M059J (cell line): Measurements from ENCODE around the gene ZNF45. TPM values are rescaled to one million over a fixed set of nuclear protein-coding genes. Genes with fewer than 3 reads are reported as not detected.
A peak's percentile ranks its signal among the peaks of the same experiment; 100 is the strongest.
"Not testable (repeated sequence)": the region's sequence is repeated elsewhere in the genome, so short reads cannot be mapped to it uniquely, and the experiment has no call there.

Source experiments
- DNase-seq: peaks from one replicate; pipeline ENCODE4 v3.0.0-alpha.2; 2012; ENCODE audit warnings: low read depth
- total RNA-seq: library from RNA; depleted of rRNA; stranded (reverse); fragments of >200 nt; shearing (Covaris generic); gene quantifications from 2 replicates; pipeline ENCODE4 v1.2.3, GENCODE V29; 2014; rRNA removed

ZNF45 gene
- total RNA-seq, result 11.2 and 18.8 TPM in 2 replicates

DNA sequence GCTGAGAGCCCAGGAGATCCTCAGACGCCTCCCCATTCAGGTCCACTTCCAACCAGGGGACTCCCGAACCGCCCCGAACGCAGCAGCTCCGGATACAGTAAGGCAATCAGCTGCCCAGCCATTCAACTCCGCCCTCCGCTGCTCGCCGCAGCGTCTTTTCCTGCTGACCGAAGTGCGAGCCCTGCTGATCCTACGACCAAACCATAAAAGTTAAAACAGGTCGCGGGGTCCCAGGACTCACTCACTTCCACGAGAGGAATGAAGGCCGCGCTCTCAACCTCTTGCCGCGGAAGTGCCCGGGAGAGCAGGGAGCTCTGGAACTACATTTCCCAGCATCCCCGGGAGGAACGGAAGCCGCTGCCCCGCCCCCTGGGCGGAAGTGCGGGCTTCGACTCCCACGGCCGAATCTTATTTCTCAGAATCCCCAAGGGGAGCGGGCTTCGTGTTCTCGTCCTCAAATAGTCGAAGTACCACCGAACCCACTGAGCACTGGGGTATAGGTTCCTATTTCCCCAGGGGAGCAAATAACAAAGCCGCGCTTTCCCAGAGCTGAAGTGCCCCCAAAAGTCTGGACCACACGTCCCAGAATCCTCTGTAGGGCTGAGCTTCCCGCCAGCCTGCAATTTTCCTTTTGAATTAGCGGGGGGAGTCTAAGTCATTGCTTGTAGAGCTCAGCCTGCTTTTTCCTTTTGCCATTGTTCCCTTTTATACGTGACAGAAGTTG, at the start of gene ZNF45:
Gene ZNF45, minus strand, starts transcription at position 298 of the 724 bp plus-strand sequence. CDS start 13,097 bp downstream, outside the sequence.
- peak; percentile 92 for DNase-seq

DNA sequence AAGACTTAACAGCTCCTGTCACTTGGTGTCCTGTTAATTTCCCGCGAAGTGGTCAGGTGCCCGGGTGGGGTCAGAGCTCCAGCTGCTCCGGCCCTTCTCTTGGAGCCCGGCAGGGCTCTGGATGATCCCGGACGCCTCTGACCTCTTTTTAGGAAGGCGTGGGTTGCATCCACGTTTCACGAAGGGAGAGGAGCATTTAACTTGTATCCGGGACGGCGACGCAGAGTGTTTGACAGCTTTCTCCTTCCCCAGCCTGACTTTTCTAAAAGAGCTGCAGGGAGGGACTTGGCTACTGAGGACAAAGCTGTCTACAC, 49.6 kb upstream of the ZNF45 start:
- DNase-seq, result no peak

- peak; percentile 99 for DNase-seq
Measured at GRCh38 chr19:43983912-43984686, 49.0 kb upstream of the ZNF45 start, which contains the start of gene ZNF155. ZNF155 (plus strand) TSS chr19:43984188; CDS start chr19:43988544, 4,356 bp downstream.

GRCh38 chr19:43983544-43983911, 48.4 kb upstream of the ZNF45 start:
- no peak for DNase-seq

- DNase-seq, result no peak
Measured at GRCh38 chr19:43976732-43977131, 41.6 kb upstream of the ZNF45 start.

DNA sequence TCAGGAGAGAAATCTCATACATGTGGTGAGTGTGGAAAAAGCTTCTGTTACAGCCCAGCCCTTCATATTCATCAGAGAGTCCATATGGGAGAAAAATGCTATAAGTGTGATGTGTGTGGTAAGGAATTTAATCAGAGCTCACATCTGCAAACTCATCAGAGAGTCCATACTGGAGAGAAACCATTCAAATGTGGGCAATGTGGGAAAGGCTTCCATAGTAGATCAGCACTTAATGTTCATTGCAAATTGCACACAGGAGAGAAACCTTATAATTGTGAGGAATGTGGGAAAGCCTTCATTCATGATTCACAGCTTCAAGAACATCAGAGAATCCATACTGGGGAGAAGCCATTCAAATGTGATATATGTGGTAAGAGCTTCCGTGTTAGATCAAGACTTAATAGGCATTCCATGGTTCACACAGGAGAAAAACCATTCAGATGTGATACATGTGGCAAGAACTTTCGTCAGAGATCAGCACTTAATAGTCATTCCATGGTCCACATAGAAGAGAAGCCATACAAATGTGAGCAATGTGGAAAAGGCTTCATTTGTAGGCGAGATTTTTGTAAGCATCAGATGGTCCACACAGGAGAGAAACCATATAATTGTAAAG, 31.1 kb upstream of the ZNF45 start:
- peak; percentile 10 for DNase-seq

DNA sequence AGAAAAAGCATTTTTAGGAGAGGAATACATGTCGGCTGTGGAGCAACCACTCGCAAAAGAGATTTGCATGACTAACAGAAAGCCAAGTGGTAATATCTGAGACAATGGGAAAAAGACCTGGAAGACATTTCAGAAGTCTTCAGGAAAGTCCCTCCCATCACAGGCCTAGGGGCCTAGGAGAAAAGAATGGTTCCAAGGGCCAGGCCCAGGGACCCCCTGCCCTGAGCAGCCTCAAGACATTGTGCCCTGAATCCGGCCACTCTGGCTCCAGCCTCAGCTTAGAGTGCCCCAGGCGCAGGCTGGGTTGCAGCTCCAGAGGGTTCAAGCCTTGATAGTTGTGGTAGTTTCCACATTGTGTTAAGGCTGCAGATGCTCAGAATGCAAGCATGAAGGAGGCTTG, 25.3 kb upstream of the ZNF45 start:
- DNase-seq, result no peak

DNA sequence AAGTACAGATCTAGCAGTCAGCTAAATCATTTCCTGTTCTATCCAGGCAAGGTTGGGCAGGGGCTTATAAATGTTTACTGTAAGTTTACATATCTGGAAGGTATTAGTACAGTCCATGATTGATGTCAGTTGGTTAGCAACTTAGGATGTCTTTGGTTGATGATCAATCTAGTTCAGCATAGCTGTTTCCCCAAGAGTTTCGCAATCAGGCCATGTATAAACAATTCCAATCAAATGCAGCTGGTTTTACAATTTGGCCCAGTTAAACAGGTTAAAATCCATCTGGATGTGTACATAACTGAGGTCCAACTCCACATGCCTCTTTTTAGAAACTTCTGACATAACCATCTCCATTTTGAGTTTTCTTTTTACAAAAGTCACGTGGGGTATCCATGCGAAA, 22.8 kb upstream of the ZNF45 start:
- DNase-seq, result peak; percentile 31

DNA sequence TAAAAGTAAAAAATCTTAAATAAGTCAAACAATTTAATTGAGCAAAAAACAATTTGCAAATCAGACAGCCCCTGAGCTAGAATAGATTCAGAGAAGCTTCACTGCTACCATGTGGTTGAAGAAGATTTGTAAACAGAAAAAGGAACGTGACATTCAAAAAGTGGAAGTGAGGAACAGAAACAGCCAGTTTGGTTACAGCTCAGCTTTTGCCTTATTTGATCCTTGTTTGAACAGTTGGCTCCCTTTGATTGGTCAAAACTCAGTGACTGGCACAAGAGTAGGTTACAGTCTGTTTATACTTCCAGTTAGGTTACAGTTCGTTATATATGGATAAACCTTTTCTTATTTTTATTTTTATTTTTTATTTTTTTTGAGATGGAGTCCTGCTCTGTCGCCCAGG, 21.7 kb upstream of the ZNF45 start:
- no peak for DNase-seq

- DNase-seq, result peak; percentile 98
Measured at GRCh38 chr19:43950834-43951645, 16.0 kb upstream of the ZNF45 start, which contains the start of gene ZNF221. ZNF221 (plus strand) TSS chr19:43951228; CDS start chr19:43962727, 11,499 bp downstream.

- DNase-seq, result not testable (repeated sequence)
Measured at GRCh38 chr19:43949803-43950202, 14.7 kb upstream of the ZNF45 start.

GRCh38 chr19:43947412-43947811, 12.3 kb upstream of the ZNF45 start:
- not testable (repeated sequence) for DNase-seq

GRCh38 chr19:43941209-43941608, 6.1 kb upstream of the ZNF45 start:
- no peak for DNase-seq

GRCh38 chr19:43940719-43941118, 5.6 kb upstream of the ZNF45 start:
- DNase-seq, result no peak

GRCh38 chr19:43939557-43940260, 4.6 kb upstream of the ZNF45 start:
- DNase-seq, result no peak

DNA sequence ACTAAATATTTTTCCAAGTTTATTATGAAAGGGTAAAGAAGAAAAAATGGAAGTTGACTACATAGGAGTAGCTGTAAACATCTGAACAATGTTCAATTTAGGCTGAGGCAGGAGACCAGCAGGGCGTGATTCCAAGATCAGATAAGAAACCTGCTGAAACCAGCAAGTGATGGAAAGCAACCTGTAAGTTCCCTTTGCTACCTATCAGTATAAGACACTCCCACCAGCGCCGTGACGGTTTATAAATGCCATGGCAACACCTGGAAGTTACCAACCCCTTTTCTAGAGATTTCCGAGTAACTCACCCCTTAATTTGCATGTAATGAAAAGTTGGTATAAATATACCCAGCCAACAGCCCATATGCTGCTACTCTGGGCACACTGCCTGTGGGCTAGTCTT, 1.1 kb upstream of the ZNF45 start:
- no peak for DNase-seq

- peak; percentile 24 for DNase-seq
Measured at GRCh38 chr19:43934055-43934984, 762 bp downstream of the ZNF45 start.

DNA sequence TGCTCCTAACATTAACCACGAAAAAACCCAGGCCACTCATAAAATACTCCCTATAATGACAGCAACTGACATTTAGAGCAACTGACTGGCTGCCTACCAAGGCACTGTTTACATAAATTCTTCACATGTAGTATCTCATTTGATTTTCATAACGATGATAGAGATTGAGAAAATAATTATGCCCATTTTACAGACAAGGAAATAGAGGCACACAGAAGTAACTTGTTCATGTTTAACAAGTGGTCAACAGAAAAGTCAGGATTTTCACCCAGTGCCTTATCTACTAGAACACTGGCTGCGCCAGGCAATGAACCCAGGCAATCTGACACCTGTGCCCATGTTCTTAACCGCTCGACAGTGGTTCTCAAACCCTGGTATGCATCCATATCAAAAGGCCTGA, 6.3 kb downstream of the ZNF45 start:
- DNase-seq, result no peak

DNA sequence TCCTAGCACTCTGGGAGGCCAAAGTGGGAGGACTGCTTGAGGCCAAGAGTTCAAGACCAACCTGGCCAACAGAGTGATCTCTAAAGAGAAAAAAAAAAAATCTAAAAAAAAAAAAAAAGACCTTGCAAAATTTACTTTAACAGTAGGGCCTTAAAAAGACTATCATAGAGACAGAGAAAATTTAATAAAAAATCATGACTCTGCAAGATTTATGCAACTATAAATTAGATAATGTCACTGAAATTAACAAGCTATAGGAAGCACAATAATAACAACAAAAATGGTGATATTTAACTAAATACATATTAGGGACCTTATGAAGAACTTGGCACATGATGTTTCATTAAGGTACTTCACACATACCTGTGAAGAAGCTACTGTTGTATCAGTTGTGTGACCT, 11.2 kb downstream of the ZNF45 start:
- no peak for DNase-seq

GRCh38 chr19:43914051-43914450, 21.0 kb downstream of the ZNF45 start:
- DNase-seq, result no peak
